Mesodermal cell (in vitro differentiated cells): ENCODE results near the gene CCDC15.
"Not testable (repeated sequence)": the region's sequence is repeated elsewhere in the genome, so short reads cannot be mapped to it uniquely, and the experiment has no call there.

Experiments
- H3K27ac ChIP-seq: 2 replicates; pipeline ENCODE4 v1.7.0; 2013; ENCODE audit warnings: mild to moderate bottlenecking, low read depth, low read length, moderate library complexity; ENCODE audit not compliant: severe bottlenecking
- H3K36me3 ChIP-seq: 2 replicates; pipeline ENCODE4 v1.7.1; 2013; ENCODE audit warnings: mild to moderate bottlenecking, low read length, moderate library complexity; ENCODE audit not compliant: control insufficient read depth, insufficient read depth
- H3K4me1 ChIP-seq: one replicate; pipeline ENCODE4 v1.7.1; 2013; ENCODE audit warnings: mild to moderate bottlenecking, low read length; ENCODE audit not compliant: insufficient read depth, control insufficient read depth, poor library complexity, severe bottlenecking
- H3K4me3 ChIP-seq: 2 replicates; pipeline ENCODE4 v1.7.0; 2013; ENCODE audit warnings: low read length, control low read depth, mild to moderate bottlenecking; ENCODE audit not compliant: insufficient read depth, poor library complexity, severe bottlenecking; ENCODE audit errors: extremely low read depth
- H3K9me3 ChIP-seq: 2 replicates; pipeline ENCODE4 v1.7.1; 2013; ENCODE audit warnings: mild to moderate bottlenecking, low read length, moderate library complexity; ENCODE audit not compliant: control insufficient read depth
- WGBS, 2 experiments: methylation state at CpG; one replicate each; pipeline ENCODE4 v1.1.5; 2013; ENCODE audit warnings: missing lambda C conversion rate in 2 of 2; ENCODE audit not compliant: insufficient coverage in 2 of 2; 5-methylcytosine and 5-hydroxymethylcytosine counted together

The CCDC15 gene

GRCh38 chr11:125053167-125053566 is 99.2 kb downstream of the CCDC15 start:
- Histone ChIP-seq H3K4me1 (no peaks in the 10 kb centered on the region), H3K9me3 (no peaks in the 10 kb centered on the region), H3K36me3 (no peaks in the 10 kb centered on the region), H3K27ac (no peak overlapping the region), H3K4me3 (no peak overlapping the region)
- WGBS, 2 experiments: 86 to 100% methylated on average over 1 of the region's 1 CpG

- no peak overlapping the region for H3K4me3 ChIP-seq
- 92 to 100% methylated on average over 1 to 2 of the region's 2 CpGs for WGBS, 2 experiments
- H3K36me3 ChIP-seq: no peaks in the 10 kb centered on the region
- no peak overlapping the region for H3K27ac ChIP-seq
- no peaks in the 10 kb centered on the region for H3K9me3 ChIP-seq
- H3K4me1 ChIP-seq: no peaks in the 10 kb centered on the region
These were observed 101.2 kb downstream of the CCDC15 start for GRCh38 chr11:125055107-125055715.

GRCh38 chr11:125056111-125056510 is 102.1 kb downstream of the CCDC15 start:
- not testable (repeated sequence) for H3K36me3 ChIP-seq, H3K9me3 ChIP-seq, H3K4me3 ChIP-seq, H3K27ac ChIP-seq, H3K4me1 ChIP-seq
- 90% methylated on average over 1 of the region's 2 CpGs; no CpG with 5 or more reads in 1 of the 2 experiments for whole genome bisulfite sequencing, 2 experiments

- Histone ChIP-seq H3K36me3 (no peaks in the 10 kb centered on the region), H3K4me1 (no peaks in the 10 kb centered on the region), H3K9me3 (no peaks in the 10 kb centered on the region), H3K27ac (no peak overlapping the region), H3K4me3 (no peak overlapping the region)
- WGBS, 2 experiments: 100% methylated on average over 2 of the region's 5 CpGs; no CpG with 5 or more reads in 1 of the 2 experiments
These were observed 103.1 kb downstream of the CCDC15 start for GRCh38 chr11:125056931-125057692.

GRCh38 chr11:125057693-125058016 is 103.7 kb downstream of the CCDC15 start:
- Histone ChIP-seq H3K9me3 (no peaks in the 10 kb centered on the region), H3K4me3 (no peak overlapping the region), H3K4me1 (no peaks in the 10 kb centered on the region), H3K27ac (no peak overlapping the region), H3K36me3 (no peaks in the 10 kb centered on the region)
- WGBS, 2 experiments: 86 to 100% methylated on average over 1 to 5 of the region's 5 CpGs

GRCh38 chr11:125061281-125061680 is 107.3 kb downstream of the CCDC15 start:
- Histone ChIP-seq H3K4me3 (no peak overlapping the region), H3K36me3 (no peaks in the 10 kb centered on the region), H3K27ac (no peak overlapping the region), H3K4me1 (peaks cover 4% of the 10 kb centered on the region), H3K9me3 (no peaks in the 10 kb centered on the region)
- WGBS, 2 experiments: 79 to 84% methylated on average over 4 of the region's 4 CpGs

- Histone ChIP-seq H3K4me3 (peak overlapping the region; percentile 43), H3K36me3 (no peaks in the 10 kb centered on the region), H3K9me3 (no peaks in the 10 kb centered on the region), H3K27ac (no peak overlapping the region), H3K4me1 (peaks cover 4% of the 10 kb centered on the region)
- 55 to 83% methylated on average over 7 of the region's 19 CpGs for WGBS, 2 experiments
These were observed 108.4 kb downstream of the CCDC15 start for GRCh38 chr11:125062218-125062930.

- H3K36me3 ChIP-seq: no peaks in the 10 kb centered on the region
- H3K27ac ChIP-seq: no peak within 1 kb of the TSS
- H3K4me3 ChIP-seq: peak within 1 kb of the TSS; percentile 43
- WGBS, 2 experiments: 0 to 1% methylated on average over 36 to 39 of the region's 46 CpGs
- H3K4me1 ChIP-seq: peaks cover 4% of the 10 kb centered on the region
- H3K9me3 ChIP-seq: no peaks in the 10 kb centered on the region
These were observed 109.0 kb downstream of the CCDC15 start, which contains the start of gene SLC37A2 for GRCh38 chr11:125062931-125063428. Gene SLC37A2 (plus strand): TSS chr11:125063305. CDS start chr11:125063368, 63 bp downstream.

GRCh38 chr11:125063429-125064043 is 109.5 kb downstream of the CCDC15 start:
- Histone ChIP-seq H3K4me3 (peak overlapping the region; percentile 43), H3K9me3 (no peaks in the 10 kb centered on the region), H3K27ac (no peak overlapping the region), H3K36me3 (no peaks in the 10 kb centered on the region), H3K4me1 (peaks cover 4% of the 10 kb centered on the region)
- 2 to 6% methylated on average over 13 to 17 of the region's 38 CpGs for WGBS, 2 experiments

GRCh38 chr11:125064070-125064469 is 110.1 kb downstream of the CCDC15 start:
- no CpG with 5 or more reads among the region's 7 CpGs for WGBS, 2 experiments

More at GRCh38 chr11:125064070-125064469, 110.1 kb downstream of the CCDC15 start:
- Histone ChIP-seq H3K4me1 (peaks cover 4% of the 10 kb centered on the region), H3K4me3 (no peak overlapping the region), H3K9me3 (no peaks in the 10 kb centered on the region), H3K36me3 (no peaks in the 10 kb centered on the region), H3K27ac (no peak overlapping the region)
